ENCODE data around the gene ORM2. TPM values are rescaled to one million over a fixed set of nuclear protein-coding genes. Genes with fewer than 3 reads are reported as not detected.

Gene ORM2
- total and polyA plus RNA-seq, 2 of the 8 experiments (the other 6 are each of a cell fraction or from before 2014, with no cell fraction given), result 1.3 TPM; not detected in 1

- Histone ChIP-seq H3K23me2 (ENCODE audit: low read depth, low read length) (no peaks in the 10 kb centered on the region), H3K4me2 (ENCODE audit: insufficient read depth in 1 of 2, low read depth in 2 of 2, low read length in 2 of 2) (no peak overlapping the region), H3K18ac (ENCODE audit: extremely low read depth, low read length) (no peak overlapping the region), H3K79me1 (ENCODE audit: low read depth, low read length) (no peaks in the 10 kb centered on the region), H3K4ac (replicated peaks; ENCODE audit: insufficient read length, low read depth, low read length) (no peak overlapping the region), H4K91ac (replicated peaks; ENCODE audit: insufficient read length, low read length) (no peak overlapping the region), H3K4me3 (ENCODE audit: extremely low read depth in 1 of 4, insufficient read depth in 2 of 4, low read depth in 3 of 4, low read length in 4 of 4) (no peak overlapping the region), H3K9me3 (ENCODE audit: insufficient read depth in 2 of 2, low read depth in 1 of 2, low read length in 1 of 2) (no peaks in the 10 kb centered on the region), H2BK5ac (ENCODE audit: low read depth, low read length) (no peak overlapping the region), H3K79me2 (ENCODE audit: control insufficient read depth in 1 of 2, insufficient read depth in 2 of 2, low read length in 2 of 2) (no peaks in the 10 kb centered on the region), H3K56ac (replicated peaks; ENCODE audit: insufficient read length, low read depth, low read length) (no peak overlapping the region), H2AFZ (ENCODE audit: low read length) (no peak overlapping the region), H3K4me1 (replicated peaks in 1 of 4; ENCODE audit: control insufficient read depth in 3 of 4, insufficient read depth in 4 of 4, low read length in 3 of 4) (peaks cover 0 to 19% (median 3%) of the 10 kb centered on the region in 4 experiments; a peak in 5 of 7 replicates), H4K5ac (ENCODE audit: insufficient read length, low read depth, low read length) (no peak overlapping the region), H4K8ac (ENCODE audit: extremely low read depth, insufficient read depth, low read length) (no peak overlapping the region; the same call in 1 of the 2 replicates), H4K20me1 (replicated peaks in 1 of 2; ENCODE audit: control insufficient read depth in 1 of 2, insufficient read depth in 2 of 2, low read length in 2 of 2) (peaks cover 0 to 1% of the 10 kb centered on the region in 2 experiments), H3K23ac (ENCODE audit: insufficient read length) (no peak overlapping the region), H2BK20ac (ENCODE audit: low read length) (no peak overlapping the region), H2AK5ac (ENCODE audit: low read depth, low read length) (no peak overlapping the region), H3K14ac (ENCODE audit: insufficient read length) (no peak overlapping the region), H3K27ac (ENCODE audit: low read depth, low read length) (no peak overlapping the region), H3K9ac (replicated peaks in 1 of 4; ENCODE audit: extremely low read depth in 1 of 4, low read depth in 3 of 4, low read length in 3 of 4) (no peak overlapping the region), H2BK15ac (ENCODE audit: low read length) (no peak overlapping the region), H2BK12ac (ENCODE audit: low read depth, low read length) (no peak overlapping the region), H3K27me3 (replicated peaks in 1 of 4; ENCODE audit: control insufficient read depth in 3 of 4, extremely low read depth in 1 of 4, insufficient read depth in 3 of 4, low read length in 3 of 4) (no peaks in the 10 kb centered on the region), H3K36me3 (ENCODE audit: control insufficient read depth in 2 of 4, insufficient read depth in 4 of 4, low read length in 3 of 4) (peaks cover 0 to 4% (median 0%) of the 10 kb centered on the region in 4 experiments; a peak in 1 of 8 replicates), H2BK120ac (replicated peaks; ENCODE audit: low read depth, low read length) (no peak overlapping the region)
- FAIRE-seq (no peak), DNase-seq (ENCODE audit: low read depth in 1 of 2, low spot score in 2 of 2) (no peak)
- no peak for TF ChIP-seq SP2 (IDR thresholded peaks at IDR 0.05; ENCODE audit: low read length)
- TF ChIP-seq SIX5 (IDR thresholded peaks at IDR 0.05; ENCODE audit: low read depth, low read length), result no peak
- WGBS, 2 experiments (ENCODE audit: extremely low coverage in 1 of 2, insufficient coverage in 1 of 2, insufficient read length in 1 of 2, insufficient replicate concordance in 2 of 2, low coverage in 1 of 2, low lambda C conversion rate in 2 of 2, missing lambda C conversion rate in 1 of 2), result 94% methylated on average over 14 of the region's 14 CpGs; no CpG with 5 or more reads in 1 of the 2 experiments
- CTCF ChIA-PET (ENCODE audit: partially characterized antibody), result interaction anchor here (1.1 to 1.6 kb wide), 3 partner anchors 112 to 176 kb away, joined by 3 to 8 read pairs (median 3); no protein-coding TSS in a partner anchor
- POLR2A ChIA-PET (ENCODE audit: partially characterized antibody), result no interaction called here
These were observed 46.0 kb upstream of the ORM2 start for GRCh38 chr9:114283551-114284111.
